Activated CD8-positive, alpha-beta T cell treated with anti-CD3 and anti-CD28 coated beads for 36 hours (primary cell): Measurements from ENCODE around the gene DNAJB4. TPM values are rescaled to one million over a fixed set of nuclear protein-coding genes. Genes with fewer than 3 reads are reported as not detected.
"Not testable (repeated sequence)": the region's sequence is repeated elsewhere in the genome, so short reads cannot be mapped to it uniquely, and the experiment has no call there.

Experiments
- ATAC-seq: fragments of 200-7000 bp; cut with Tn5 transposase; one replicate; pipeline ENCODE4 v1.10.0; 2021; ENCODE audit warnings: mild to moderate bottlenecking, moderate library complexity
- CTCF ChIA-PET: fragments of 350-600 bp; sonication (Branson Sonifier 250); formaldehyde crosslinking; loops from one replicate; lab custom pipeline; 2021; ENCODE audit warnings: antibody characterized with exemption; lab: Charles Lee
- POLR2A ChIA-PET: fragments of 350-600 bp; sonication (Branson Sonifier 250); formaldehyde crosslinking; loops from one replicate; lab custom pipeline; 2021; ENCODE audit warnings: antibody characterized with exemption; lab: Charles Lee
- DNase-seq: peaks from one replicate; pipeline ENCODE4 v3.0.0-alpha.2; 2020
- H3K27ac Mint-ChIP-seq: one replicate; pipeline ENCODE4 v1.8.0; 2021; ENCODE audit warnings: mild to moderate bottlenecking, mixed read lengths
- H3K27me3 Mint-ChIP-seq: one replicate; pipeline ENCODE4 v1.8.0; 2021; ENCODE audit warnings: mixed read lengths
- H3K36me3 Mint-ChIP-seq: one replicate; pipeline ENCODE4 v1.8.0; 2021; ENCODE audit warnings: low read depth, mixed read lengths
- H3K4me1 Mint-ChIP-seq: one replicate; pipeline ENCODE4 v1.8.0; 2021; ENCODE audit warnings: low read depth, mixed read lengths
- H3K4me3 Mint-ChIP-seq: one replicate; pipeline ENCODE4 v1.8.0; 2021; ENCODE audit warnings: mild to moderate bottlenecking, moderate library complexity, mixed read lengths
- H3K9me3 Mint-ChIP-seq: one replicate; pipeline ENCODE4 v1.8.0; 2021; ENCODE audit warnings: mixed read lengths
- CTCF ChIP-seq: fragments of 200-600 bp; IDR thresholded peaks from one replicate; pipeline ENCODE4 v1.8.0; 2022; ENCODE audit warnings: antibody characterized with exemption, mild to moderate bottlenecking
- intact Hi-C: fragments of 100-400 bp; cut with micrococcal nuclease; formaldehyde crosslinking; loops from one replicate; pipeline ENCODE4 v1.10.0; 2022
- total RNA-seq, 2 experiments: library from RNA; stranded (reverse); gene quantifications; one replicate each; pipeline ENCODE4 v1.2.3, GENCODE V29; 2021

Gene DNAJB4
- total RNA-seq, 2 experiments from 2014 or later: 9.7 to 12.0 TPM

- intact Hi-C loops: no loop called here
- H3K4me1 Mint-ChIP-seq: no peaks in the 10 kb centered on the region
- H3K9me3 Mint-ChIP-seq: no peaks in the 10 kb centered on the region
- ATAC-seq (no peak), DNase-seq (no peak)
- ChIA-PET POLR2A (interaction anchor here (0.6 to 0.9 kb wide), 2 partner anchors 43 to 95 kb away, joined by 3 read pairs; no protein-coding TSS in a partner anchor), CTCF (interaction anchor here (1.8 kb wide), 1 partner anchor 96 kb away, joined by 5 read pairs; no protein-coding TSS in a partner anchor)
- no peaks in the 10 kb centered on the region for H3K27me3 Mint-ChIP-seq
- TF ChIP-seq CTCF: no peak
- H3K36me3 Mint-ChIP-seq: peaks cover 9% of the 10 kb centered on the region
- no peak overlapping the region for H3K4me3 Mint-ChIP-seq
- no peak overlapping the region for H3K27ac Mint-ChIP-seq
Observed at GRCh38 chr1:78019024-78019423, 14.3 kb downstream of the DNAJB4 start.

GRCh38 chr1:78021134-78021533, 16.4 kb downstream of the DNAJB4 start:
- ATAC-seq, DNase-seq, H3K9me3 Mint-ChIP-seq, H3K27ac Mint-ChIP-seq, CTCF ChIA-PET, H3K4me3 Mint-ChIP-seq, H3K27me3 Mint-ChIP-seq, H3K4me1 Mint-ChIP-seq, H3K36me3 Mint-ChIP-seq, intact Hi-C loops: not testable (repeated sequence)
- POLR2A ChIA-PET: interaction anchor here (1.4 kb wide), 1 partner anchor 17 kb away, joined by 5 read pairs; the partner anchor contains the start of gene DNAJB4

DNA sequence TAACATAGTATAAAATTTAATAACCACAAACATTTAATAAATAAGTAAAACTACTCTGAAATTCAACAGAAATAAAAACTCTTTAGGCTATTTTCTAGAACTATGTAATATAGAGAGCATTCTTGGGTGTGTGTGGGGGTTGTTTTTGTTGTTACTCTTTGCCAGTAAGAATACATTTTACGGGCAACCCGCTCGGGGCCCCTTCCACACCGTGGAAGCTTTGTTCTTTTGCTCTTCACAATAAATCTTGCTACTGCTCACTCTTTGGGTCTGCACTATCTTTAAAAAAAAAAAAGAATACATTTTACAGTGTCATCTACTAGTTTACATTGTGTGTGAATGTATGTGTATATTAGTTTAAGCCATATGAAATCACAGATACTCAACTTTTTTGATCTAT, 25.1 kb downstream of the DNAJB4 start:
- POLR2A ChIA-PET: interaction anchor here (0.8 to 1.6 kb wide), 2 partner anchors 18 to 51 kb away, joined by 3 to 5 read pairs; partner anchors contain the start of gene FUBP1
- Mint-ChIP-seq H3K4me1 (no peaks in the 10 kb centered on the region), H3K9me3 (no peaks in the 10 kb centered on the region), H3K27ac (no peak overlapping the region), H3K27me3 (peaks cover 2% of the 10 kb centered on the region), H3K4me3 (no peak overlapping the region), H3K36me3 (no peaks in the 10 kb centered on the region)
- DNase-seq (no peak), ATAC-seq (no peak)
- intact Hi-C loops: no loop called here
- TF ChIP-seq CTCF: no peak
- CTCF ChIA-PET: no interaction called here

- peaks cover 2% of the 10 kb centered on the region for H3K4me1 Mint-ChIP-seq
- H3K27ac Mint-ChIP-seq: no peak overlapping the region
- CTCF ChIA-PET: interaction anchor here (1.2 kb wide), 1 partner anchor 98 kb away, joined by 4 read pairs; no protein-coding TSS in a partner anchor
- ATAC-seq: no peak
- no peak for TF ChIP-seq CTCF
- H3K27me3 Mint-ChIP-seq: peaks cover 5% of the 10 kb centered on the region
- POLR2A ChIA-PET: interaction anchor here (0.7 to 1.6 kb wide), 3 partner anchors 12 to 51 kb away, joined by 3 to 4 read pairs (median 3); partner anchors contain the start of gene DNAJB4
- H3K9me3 Mint-ChIP-seq: no peaks in the 10 kb centered on the region
- no peak for DNase-seq
- H3K36me3 Mint-ChIP-seq: no peaks in the 10 kb centered on the region
- H3K4me3 Mint-ChIP-seq: no peak overlapping the region
- intact Hi-C loops: no loop called here
Observed at GRCh38 chr1:78032996-78033796, 28.5 kb downstream of the DNAJB4 start.

DNA sequence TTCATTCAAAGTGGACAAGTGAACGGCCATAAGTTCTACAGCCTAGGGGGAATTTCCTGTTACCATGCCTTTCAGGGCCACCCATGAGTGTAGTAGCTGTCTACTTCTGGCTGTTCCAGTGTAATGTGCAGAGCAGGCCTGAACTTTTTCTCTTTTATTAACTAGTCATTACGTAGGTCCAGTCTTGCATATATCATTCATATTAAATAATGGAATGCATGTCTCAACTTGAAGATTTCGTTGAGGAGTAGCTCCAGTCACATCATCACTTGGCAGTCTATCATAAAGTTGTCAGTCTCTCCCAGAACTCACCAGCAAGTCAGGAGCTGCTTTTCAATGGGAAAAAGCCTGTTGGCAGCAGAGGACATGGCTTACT, 29.0 kb downstream of the DNAJB4 start:
- no peaks in the 10 kb centered on the region for H3K9me3 Mint-ChIP-seq
- H3K4me3 Mint-ChIP-seq: no peak overlapping the region
- H3K36me3 Mint-ChIP-seq: no peaks in the 10 kb centered on the region
- DNase-seq (no peak), ATAC-seq (no peak)
- TF ChIP-seq CTCF: no peak
- no peak overlapping the region for H3K27ac Mint-ChIP-seq
- intact Hi-C loops: no loop called here
- POLR2A ChIA-PET: interaction anchor here (1.2 to 1.6 kb wide), 2 partner anchors 11 to 29 kb away, joined by 3 to 4 read pairs; partner anchors contain the start of gene DNAJB4
- H3K27me3 Mint-ChIP-seq: peaks cover 7% of the 10 kb centered on the region
- CTCF ChIA-PET: interaction anchor here (0.9 to 1.2 kb wide), 2 partner anchors 81 to 97 kb away, joined by 3 to 4 read pairs; no protein-coding TSS in a partner anchor
- peaks cover 2% of the 10 kb centered on the region for H3K4me1 Mint-ChIP-seq
